ENCODE results near the gene NCOR1. TPM values are rescaled to one million over a fixed set of nuclear protein-coding genes. Genes with fewer than 3 reads are reported as not detected.
A peak's percentile ranks its signal among the peaks of the same experiment; 100 is the strongest.
"Not testable (repeated sequence)": the region's sequence is repeated elsewhere in the genome, so short reads cannot be mapped to it uniquely, and the experiment has no call there.

The NCOR1 gene
- total RNA-seq, 2 experiments from 2014 or later = 68.0 to 134 TPM

DNA sequence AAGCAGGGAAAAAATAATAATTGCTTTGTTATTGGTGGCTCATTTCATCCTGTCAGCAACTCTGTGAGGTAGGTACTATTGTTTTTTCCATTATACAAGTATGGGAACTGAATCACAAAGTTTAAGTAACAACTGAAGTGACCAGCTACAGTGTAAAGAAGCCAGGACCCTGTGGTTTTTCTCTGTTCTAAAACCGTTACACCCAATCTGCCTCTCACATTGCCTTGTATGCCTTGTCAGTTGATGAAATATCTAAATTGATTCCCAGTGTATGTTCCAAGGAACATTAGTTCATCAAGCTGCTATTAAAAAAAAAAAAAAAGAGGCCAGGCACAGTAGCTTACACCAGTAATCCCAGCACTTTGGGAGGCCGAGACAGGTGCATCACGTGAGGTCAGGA is 7.1 kb upstream of the NCOR1 start:
- POLR2A ChIA-PET = interaction anchor here (0.7 kb wide), 1 partner anchor 64 kb away, joined by 3 read pairs; no protein-coding TSS in a partner anchor
- no peak for DNase-seq (ENCODE audit: low spot score)
- Histone ChIP-seq H3K27ac (ENCODE audit: low read depth, low read length, poor library complexity, severe bottlenecking) (no peak overlapping the region), H3K9me3 (ENCODE audit: low read length) (no peaks in the 10 kb centered on the region), H3K4me2 (ENCODE audit: low read length) (no peak overlapping the region), H3K79me2 (ENCODE audit: insufficient read depth, low read depth, low read length) (peaks cover 25% of the 10 kb centered on the region), H3K4me3 (ENCODE audit: low read depth, low read length, poor library complexity, severe bottlenecking) (no peak overlapping the region), H3K36me3 (ENCODE audit: insufficient read depth, low read length) (peaks cover 31% of the 10 kb centered on the region), H3K9me2 (ENCODE audit: insufficient read depth, low read length) (no peaks in the 10 kb centered on the region), H3K4me1 (ENCODE audit: insufficient read depth, low read length, poor library complexity, severe bottlenecking) (no peaks in the 10 kb centered on the region), H2AFZ (ENCODE audit: low read length) (no peak overlapping the region), H4K20me1 (ENCODE audit: insufficient read depth, low read length) (no peaks in the 10 kb centered on the region)
- BruUV-seq (replicated peaks) = no TSS peak
- TF ChIP-seq, protein P1, sequence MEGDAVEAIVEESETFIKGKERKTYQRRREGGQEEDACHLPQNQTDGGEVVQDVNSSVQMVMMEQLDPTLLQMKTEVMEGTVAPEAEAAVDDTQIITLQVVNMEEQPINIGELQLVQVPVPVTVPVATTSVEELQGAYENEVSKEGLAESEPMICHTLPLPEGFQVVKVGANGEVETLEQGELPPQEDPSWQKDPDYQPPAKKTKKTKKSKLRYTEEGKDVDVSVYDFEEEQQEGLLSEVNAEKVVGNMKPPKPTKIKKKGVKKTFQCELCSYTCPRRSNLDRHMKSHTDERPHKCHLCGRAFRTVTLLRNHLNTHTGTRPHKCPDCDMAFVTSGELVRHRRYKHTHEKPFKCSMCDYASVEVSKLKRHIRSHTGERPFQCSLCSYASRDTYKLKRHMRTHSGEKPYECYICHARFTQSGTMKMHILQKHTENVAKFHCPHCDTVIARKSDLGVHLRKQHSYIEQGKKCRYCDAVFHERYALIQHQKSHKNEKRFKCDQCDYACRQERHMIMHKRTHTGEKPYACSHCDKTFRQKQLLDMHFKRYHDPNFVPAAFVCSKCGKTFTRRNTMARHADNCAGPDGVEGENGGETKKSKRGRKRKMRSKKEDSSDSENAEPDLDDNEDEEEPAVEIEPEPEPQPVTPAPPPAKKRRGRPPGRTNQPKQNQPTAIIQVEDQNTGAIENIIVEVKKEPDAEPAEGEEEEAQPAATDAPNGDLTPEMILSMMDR (conservative IDR thresholded peaks at IDR 0.05; ENCODE audit: low read length) = no peak
- TF ChIP-seq EZH2phosphoT487 (IDR thresholded peaks at IDR 0.05; ENCODE audit: borderline replicate concordance, low read depth, low read length) = no peak
- CTCF ChIA-PET (ENCODE audit: unreplicated experiment) = no interaction called here
- intact Hi-C loops (cut with micrococcal nuclease; ENCODE audit: unreplicated experiment) = no loop called here

DNA sequence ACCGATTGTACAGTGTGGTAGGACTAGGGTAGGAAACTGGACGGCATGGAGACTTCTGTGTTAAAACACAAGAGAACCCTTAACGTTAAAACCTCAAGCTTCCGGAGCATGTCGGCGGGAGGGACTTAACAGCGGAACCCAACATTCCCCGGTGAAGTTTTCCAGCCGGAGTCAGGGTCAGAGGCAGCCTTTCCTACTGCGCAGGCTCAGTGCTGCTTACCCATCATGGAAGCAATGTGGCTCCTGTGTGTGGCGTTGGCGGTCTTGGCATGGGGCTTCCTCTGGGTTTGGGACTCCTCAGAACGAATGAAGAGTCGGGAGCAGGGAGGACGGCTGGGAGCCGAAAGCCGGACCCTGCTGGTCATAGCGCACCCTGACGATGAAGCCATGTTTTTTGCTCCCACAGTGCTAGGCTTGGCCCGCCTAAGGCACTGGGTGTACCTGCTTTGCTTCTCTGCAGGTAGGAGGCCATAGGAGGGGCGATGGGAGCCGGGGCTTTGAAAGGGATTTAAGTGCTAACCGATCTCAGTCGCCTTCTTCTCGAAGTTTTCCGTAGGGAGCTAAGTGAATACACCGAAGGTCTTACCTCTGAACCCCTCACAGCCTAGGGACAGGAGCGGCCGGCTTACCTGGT is 1.8 kb upstream of the NCOR1 start, which contains the start of gene PIGL:
TSS of gene PIGL (plus strand) at position 209 of the 634 bp plus-strand sequence. CDS start at position 226, 17 bp downstream.
- intact Hi-C loops (cut with micrococcal nuclease; ENCODE audit: unreplicated experiment) = loop anchor here (2.0 to 5.0 kb wide), 3 partner anchors 70 to 164 kb away; partner anchors contain the start of genes CENPV and UBB
- Histone ChIP-seq H3K79me2 (ENCODE audit: insufficient read depth, low read depth, low read length) (peaks cover 56% of the 10 kb centered on the region), H3K9me2 (ENCODE audit: insufficient read depth, low read length) (no peaks in the 10 kb centered on the region), H3K4me1 (ENCODE audit: insufficient read depth, low read length, poor library complexity, severe bottlenecking) (peaks cover 20% of the 10 kb centered on the region), H3K36me3 (ENCODE audit: insufficient read depth, low read length) (peaks cover 20% of the 10 kb centered on the region), H3K4me3 (ENCODE audit: low read depth, low read length, poor library complexity, severe bottlenecking) (peak within 1 kb of the TSS; percentile 75), H4K20me1 (ENCODE audit: insufficient read depth, low read length) (peaks cover 11% of the 10 kb centered on the region; the same call in 1 of the 2 replicates), H3K27ac (ENCODE audit: low read depth, low read length, poor library complexity, severe bottlenecking) (peak within 1 kb of the TSS; percentile 87), H3K9me3 (ENCODE audit: low read length) (no peaks in the 10 kb centered on the region), H2AFZ (ENCODE audit: low read length) (peak within 1 kb of the TSS; percentile 82), H3K4me2 (ENCODE audit: low read length) (peak within 1 kb of the TSS; percentile 90)
- BruUV-seq (replicated peaks) = no TSS peak
- TF ChIP-seq EZH2phosphoT487 (IDR thresholded peaks at IDR 0.05; ENCODE audit: borderline replicate concordance, low read depth, low read length) = no peak
- TF ChIP-seq, protein P1 (conservative IDR thresholded peaks at IDR 0.05; ENCODE audit: low read length) = no peak
- DNase-seq (ENCODE audit: low spot score) = peak; percentile 92
- CTCF ChIA-PET (ENCODE audit: unreplicated experiment) = no interaction called here
- POLR2A ChIA-PET = interaction anchor here (0.5 to 1.9 kb wide), 10 partner anchors 9 to 221 kb away, joined by 3 to 9 read pairs (median 4); no protein-coding TSS in a partner anchor

DNA sequence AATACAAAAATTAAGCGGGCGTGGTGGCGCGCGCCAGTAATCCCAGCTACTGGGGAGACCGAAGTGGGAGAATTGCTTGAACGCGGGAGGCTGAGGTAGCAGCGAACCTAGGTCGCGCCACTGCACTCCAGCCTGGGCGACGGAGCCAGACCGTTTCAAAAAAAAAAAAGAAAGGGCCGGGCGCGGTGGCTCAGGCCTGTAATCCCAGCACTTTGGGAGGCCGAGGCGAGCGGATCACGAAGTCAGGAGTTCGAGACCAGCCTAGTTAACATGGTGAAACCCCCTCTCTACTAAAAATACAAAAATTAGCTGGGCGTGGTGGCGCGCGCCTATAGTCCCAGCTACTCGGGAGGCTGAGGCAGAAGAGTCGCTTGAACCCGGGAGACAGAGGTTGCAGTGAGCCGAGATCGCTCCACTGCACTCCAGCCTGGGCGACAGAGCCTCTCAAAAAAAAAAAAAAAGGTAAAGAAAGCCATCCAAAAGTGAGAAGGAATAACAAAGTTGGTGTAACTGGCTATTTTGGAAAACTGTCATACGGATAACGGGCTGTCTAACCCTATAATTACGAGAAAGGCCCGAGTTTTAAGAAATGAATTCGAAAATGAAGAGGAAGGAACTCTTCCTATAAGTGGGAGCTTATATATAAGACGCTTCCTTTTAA is 1.1 kb upstream of the NCOR1 start:
- DNase-seq (ENCODE audit: low spot score); H3K9me2 ChIP-seq (ENCODE audit: insufficient read depth, low read length); CTCF ChIA-PET (ENCODE audit: unreplicated experiment); H3K9me3 ChIP-seq (ENCODE audit: low read length); BruUV-seq (replicated peaks): not testable (repeated sequence)
- H4K20me1 ChIP-seq (ENCODE audit: insufficient read depth, low read length) = peaks cover 14% of the 10 kb centered on the region; the same call in 1 of the 2 replicates
- peak overlapping the region; percentile 90 for H3K4me2 ChIP-seq (ENCODE audit: low read length)
- H3K27ac ChIP-seq (ENCODE audit: low read depth, low read length, poor library complexity, severe bottlenecking) = peak overlapping the region; percentile 87
- peaks cover 63% of the 10 kb centered on the region for H3K79me2 ChIP-seq (ENCODE audit: insufficient read depth, low read depth, low read length)
- H3K36me3 ChIP-seq (ENCODE audit: insufficient read depth, low read length) = peaks cover 17% of the 10 kb centered on the region
- intact Hi-C loops (cut with micrococcal nuclease; ENCODE audit: unreplicated experiment) = loop anchor here (2.0 to 5.0 kb wide), 3 partner anchors 71 to 164 kb away; partner anchors contain the start of genes CENPV and UBB
- peak overlapping the region; percentile 75 for H3K4me3 ChIP-seq (ENCODE audit: low read depth, low read length, poor library complexity, severe bottlenecking)
- H3K4me1 ChIP-seq (ENCODE audit: insufficient read depth, low read length, poor library complexity, severe bottlenecking) = peaks cover 20% of the 10 kb centered on the region
- POLR2A ChIA-PET = interaction anchor here (0.5 to 1.9 kb wide), 10 partner anchors 9 to 222 kb away, joined by 3 to 9 read pairs (median 4); no protein-coding TSS in a partner anchor
- peak overlapping the region; percentile 82 for H2AFZ ChIP-seq (ENCODE audit: low read length)

Data from OCI-LY7 (cell line).